HCT116 (cell line): Measurements from ENCODE around the gene IQCK.

Experiments
- ZFX ChIP-seq: fragments of 450-650 bp; IDR thresholded peaks from 2 replicates; pipeline ENCODE4 v1.6.1; 2017
- TF ChIP-seq, protein P1 (sequence below), 3 experiments: fragments of 200-600 bp in 1 of 3; sonication (generic) in 1 of 3; IDR thresholded peaks in 2 of 3; conservative IDR thresholded peaks in 1 of 3; 2 replicates each; pipeline ENCODE4 v1.5.1; 2012 to 2017; ENCODE audit warnings: low read depth in 2 of 3, low read length in 2 of 3, antibody characterized with exemption in 1 of 3, borderline replicate concordance in 1 of 3, control low read depth in 1 of 3, mild to moderate bottlenecking in 1 of 3, mixed read lengths in 1 of 3, mixed run types in 1 of 3, moderate library complexity in 1 of 3; ENCODE audit not compliant: insufficient read depth in 1 of 3

- no peak for TF ChIP-seq ZFX
- TF ChIP-seq, protein P1, sequence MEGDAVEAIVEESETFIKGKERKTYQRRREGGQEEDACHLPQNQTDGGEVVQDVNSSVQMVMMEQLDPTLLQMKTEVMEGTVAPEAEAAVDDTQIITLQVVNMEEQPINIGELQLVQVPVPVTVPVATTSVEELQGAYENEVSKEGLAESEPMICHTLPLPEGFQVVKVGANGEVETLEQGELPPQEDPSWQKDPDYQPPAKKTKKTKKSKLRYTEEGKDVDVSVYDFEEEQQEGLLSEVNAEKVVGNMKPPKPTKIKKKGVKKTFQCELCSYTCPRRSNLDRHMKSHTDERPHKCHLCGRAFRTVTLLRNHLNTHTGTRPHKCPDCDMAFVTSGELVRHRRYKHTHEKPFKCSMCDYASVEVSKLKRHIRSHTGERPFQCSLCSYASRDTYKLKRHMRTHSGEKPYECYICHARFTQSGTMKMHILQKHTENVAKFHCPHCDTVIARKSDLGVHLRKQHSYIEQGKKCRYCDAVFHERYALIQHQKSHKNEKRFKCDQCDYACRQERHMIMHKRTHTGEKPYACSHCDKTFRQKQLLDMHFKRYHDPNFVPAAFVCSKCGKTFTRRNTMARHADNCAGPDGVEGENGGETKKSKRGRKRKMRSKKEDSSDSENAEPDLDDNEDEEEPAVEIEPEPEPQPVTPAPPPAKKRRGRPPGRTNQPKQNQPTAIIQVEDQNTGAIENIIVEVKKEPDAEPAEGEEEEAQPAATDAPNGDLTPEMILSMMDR (IDR thresholded peaks at IDR 0.05 in 2 of 3, conservative IDR thresholded peaks at IDR 0.05 in 1 of 3; ENCODE audit: borderline replicate concordance in 1 of 3, insufficient read depth in 1 of 3, low read depth in 2 of 3, low read length in 2 of 3) = no peak
These were observed 123.1 kb downstream of the IQCK start for GRCh38 chr16:19841184-19841583.
